Kidney (tissue), 14 donors: ENCODE measurements around the gene MTR. TPM values are rescaled to one million over a fixed set of nuclear protein-coding genes. Genes with fewer than 3 reads are reported as not detected.
A peak's percentile ranks its signal among the peaks of the same experiment; 100 is the strongest.

Source experiments
- DNase-seq, 5 donors: peaks; one replicate each; pipeline ENCODE4 v3.0.0-alpha.2; 2013 to 2020
- FAIRE-seq: peaks from 2 replicates; lab custom pipeline; 2012; peaks lifted over from hg19 to GRCh38; lab: Jason Lieb, UNC
- H3K27ac ChIP-seq, 2 donors: one replicate each; pipeline ENCODE4 v1.7.0; 2013; ENCODE audit warnings: low read depth in 2 of 2, low read length in 2 of 2, inconsistent platforms in 1 of 2
- H3K27me3 ChIP-seq: one replicate; pipeline ENCODE4 v1.7.1; 2013; ENCODE audit warnings: low read length, inconsistent platforms; ENCODE audit not compliant: control insufficient read depth, insufficient read depth
- H3K36me3 ChIP-seq, 3 donors: one replicate each; pipeline versions ENCODE4 v1.7.0 to v1.7.1; 2013; ENCODE audit warnings: low read length in 3 of 3, control low read depth in 1 of 3, inconsistent platforms in 1 of 3; ENCODE audit not compliant: insufficient read depth in 3 of 3, control insufficient read depth in 2 of 3
- H3K4me1 ChIP-seq, 3 donors: one replicate each; pipeline versions ENCODE4 v1.7.0 to v1.7.1; 2013; ENCODE audit warnings: low read length in 3 of 3, inconsistent platforms in 1 of 3, low read depth in 1 of 3; ENCODE audit not compliant: control insufficient read depth in 2 of 3, insufficient read depth in 2 of 3
- H3K4me3 ChIP-seq, 3 donors: one replicate each; pipeline versions ENCODE4 v1.7.0 to v1.8.1; 2013; ENCODE audit warnings: low read length in 3 of 3, control low read depth in 1 of 3, inconsistent platforms in 1 of 3
- H3K9ac ChIP-seq, 3 donors: one replicate each; pipeline versions ENCODE4 v1.7.0 to v1.7.1; 2013; ENCODE audit warnings: low read length in 3 of 3, control low read depth in 1 of 3, inconsistent platforms in 1 of 3
- H3K9me3 ChIP-seq, 3 donors: one replicate each; pipeline versions ENCODE4 v1.7.0 to v1.7.1; 2013; ENCODE audit warnings: low read length in 3 of 3, control low read depth in 1 of 3, inconsistent platforms in 1 of 3; ENCODE audit not compliant: control insufficient read depth in 2 of 3, insufficient read depth in 1 of 3
- CTCF ChIP-seq: IDR thresholded peaks from 3 replicates; pipeline ENCODE4 v1.5.1; 2012; ENCODE audit warnings: mild to moderate bottlenecking, moderate library complexity, borderline replicate concordance; ENCODE audit not compliant: insufficient read depth; ENCODE audit errors: extremely low read depth
- intact Hi-C: fragments of 100-400 bp; cut with DNase I; formaldehyde crosslinking; loops from one replicate; pipeline ENCODE4 v1.11.1; 2022
- polyA plus RNA-seq: library from polyadenylated mRNA; stranded (reverse); fragments of 350-450 nt; fragmentation: Illumina TruSeq; extraction: RNeasy Lipid Tissue Mini Kit (QIAGEN cat#74804); gene quantifications from one replicate; pipeline ENCODE4 v1.2.3, GENCODE V29; 2014; ENCODE audit warnings: low read depth, low replicate concordance; ENCODE audit not compliant: insufficient read depth
- total RNA-seq: library from RNA; stranded (reverse); fragmentation: NEBNext Ultra II Directional; extraction: Animal tissue kit (Norgen Biotek cat#: 25700); gene quantifications from one replicate; pipeline ENCODE4 v1.2.1, GENCODE V29; 2021
- donor health status: control.
- donor health status: control.
- donor health status: control.
- donor health status: control.
- donor health status: control.
- donor health status: DM: yes; HTN: yes; CAD: no.
- donor health status: Normal renal cell carcinoma (clear cell type).

Gene MTR
- total and polyA plus RNA-seq, 2 donors from 2014 or later = 7.6 to 61.0 TPM

GRCh38 chr1:236774926-236775325, 20.2 kb upstream of the MTR start:
- H3K36me3 ChIP-seq = no peaks in the 10 kb centered on the region
- no peak for DNase-seq
- no peak overlapping the region for H3K27ac ChIP-seq
- no peaks in the 10 kb centered on the region for H3K4me1 ChIP-seq
- no peak overlapping the region for H3K4me3 ChIP-seq
- TF ChIP-seq CTCF = peak; percentile 48
- intact Hi-C loops = no loop called here
- no peak for FAIRE-seq
- peaks cover 0 to 7% (median 0%) of the 10 kb centered on the region in 3 donors for H3K9me3 ChIP-seq
- no peaks in the 10 kb centered on the region for H3K27me3 ChIP-seq
- no peak overlapping the region for H3K9ac ChIP-seq

- no peak overlapping the region for H3K27ac ChIP-seq
- no peak overlapping the region for H3K4me3 ChIP-seq
- no peaks in the 10 kb centered on the region for H3K36me3 ChIP-seq
- TF ChIP-seq CTCF = no peak
- H3K9ac ChIP-seq = no peak overlapping the region
- intact Hi-C loops = no loop called here
- no peaks in the 10 kb centered on the region for H3K27me3 ChIP-seq
- DNase-seq (no peak), FAIRE-seq (no peak)
- no peaks in the 10 kb centered on the region for H3K4me1 ChIP-seq
- peaks cover 0 to 7% (median 0%) of the 10 kb centered on the region in 3 donors for H3K9me3 ChIP-seq
Observed at GRCh38 chr1:236779312-236779711, 15.8 kb upstream of the MTR start.

- Histone ChIP-seq H3K9me3 (no peaks in the 10 kb centered on the region), H3K27me3 (no peaks in the 10 kb centered on the region), H3K9ac (no peak overlapping the region), H3K4me1 (no peaks in the 10 kb centered on the region), H3K36me3 (no peaks in the 10 kb centered on the region), H3K27ac (no peak overlapping the region), H3K4me3 (no peak overlapping the region)
- FAIRE-seq (no peak), DNase-seq (no peak)
- intact Hi-C loops = no loop called here
- no peak for TF ChIP-seq CTCF
Observed at GRCh38 chr1:236785477-236785876, 9.6 kb upstream of the MTR start.

- Histone ChIP-seq H3K36me3 (no peaks in the 10 kb centered on the region), H3K4me3 (no peak overlapping the region), H3K9ac (no peak overlapping the region), H3K27ac (no peak overlapping the region), H3K4me1 (no peaks in the 10 kb centered on the region), H3K9me3 (no peaks in the 10 kb centered on the region), H3K27me3 (no peaks in the 10 kb centered on the region)
- no peak for TF ChIP-seq CTCF
- FAIRE-seq = no peak
- no peak for DNase-seq
- intact Hi-C loops = no loop called here
Observed at GRCh38 chr1:236786453-236786852, 8.6 kb upstream of the MTR start.
